GM18868 (cell line): Measurements from ENCODE around the gene SRGAP1.

Experiments used
- ATAC-seq: cut with Tn5 transposase; IDR thresholded peaks from one replicate; pipeline ENCODE4 v1.9.1; 2021; ENCODE audit warnings: mild to moderate bottlenecking, moderate library complexity; ENCODE audit not compliant: unreplicated experiment

The SRGAP1 gene

GRCh38 chr12:63904653-63905052 lies 60.2 kb downstream of the SRGAP1 start:
- no peak for ATAC-seq

- no peak for ATAC-seq
Observed at GRCh38 chr12:63905544-63905943, 61.0 kb downstream of the SRGAP1 start.

GRCh38 chr12:63906876-63907275 lies 62.4 kb downstream of the SRGAP1 start:
- no peak for ATAC-seq

GRCh38 chr12:63907561-63907960 lies 63.1 kb downstream of the SRGAP1 start:
- no peak for ATAC-seq

- ATAC-seq = no peak
Observed at GRCh38 chr12:63909746-63910145, 65.2 kb downstream of the SRGAP1 start.

GRCh38 chr12:63911341-63911740 lies 66.8 kb downstream of the SRGAP1 start:
- no peak for ATAC-seq

GRCh38 chr12:63912651-63913050 lies 68.2 kb downstream of the SRGAP1 start:
- ATAC-seq = no peak

- no peak for ATAC-seq
Observed at GRCh38 chr12:63913929-63914328, 69.4 kb downstream of the SRGAP1 start.

- ATAC-seq = no peak
Observed at GRCh38 chr12:63915105-63915800, 70.8 kb downstream of the SRGAP1 start.

- ATAC-seq = no peak
Observed at GRCh38 chr12:63916561-63917476, 72.3 kb downstream of the SRGAP1 start.

- ATAC-seq = no peak
Observed at GRCh38 chr12:63917477-63917862, 73.0 kb downstream of the SRGAP1 start.

- peak; percentile 87 for ATAC-seq
Observed at GRCh38 chr12:63917864-63918799, 73.6 kb downstream of the SRGAP1 start.

- ATAC-seq = no peak
Observed at GRCh38 chr12:63918800-63919300, 74.3 kb downstream of the SRGAP1 start.

GRCh38 chr12:63919756-63920155 lies 75.3 kb downstream of the SRGAP1 start:
- ATAC-seq = no peak

- no peak for ATAC-seq
Observed at GRCh38 chr12:63921157-63921556, 76.7 kb downstream of the SRGAP1 start.

- ATAC-seq = no peak
Observed at GRCh38 chr12:63922474-63922873, 78.0 kb downstream of the SRGAP1 start.

- ATAC-seq = no peak
Observed at GRCh38 chr12:63924781-63925180, 80.3 kb downstream of the SRGAP1 start.

GRCh38 chr12:63927511-63927910 lies 83.0 kb downstream of the SRGAP1 start:
- no peak for ATAC-seq

- peak; percentile 64 for ATAC-seq
Observed at GRCh38 chr12:63928305-63928704, 83.8 kb downstream of the SRGAP1 start.

- no peak for ATAC-seq
Observed at GRCh38 chr12:63929426-63929825, 84.9 kb downstream of the SRGAP1 start.

GRCh38 chr12:63930971-63931370 lies 86.5 kb downstream of the SRGAP1 start:
- ATAC-seq = no peak
